IMR-90 (cell line): Measurements from ENCODE around the gene CHST10. TPM values are rescaled to one million over a fixed set of nuclear protein-coding genes. Genes with fewer than 3 reads are reported as not detected.

Experiments used
- ATAC-seq: fragments of 200-7000 bp; cut with Tn5 transposase; 2 replicates; pipeline ENCODE4 v1.9.1; 2020; ENCODE audit warnings: low read depth, mild to moderate bottlenecking, moderate library complexity
- BruUV-seq: library from RNA; stranded (reverse); fragments of 400-500 nt; replicated peaks from 2 replicates; lab custom pipeline; 2021; lab: Mats Ljungman, UMichigan
- CTCF ChIA-PET: fragments of 300-600 bp; formaldehyde crosslinking; extraction: SDS; loops from one replicate; lab custom pipeline; 2021; ENCODE audit warnings: antibody characterized with exemption; lab: Yijun Ruan, JAX
- POLR2A ChIA-PET: fragments of 300-600 bp; sonication (Branson Sonifier 250); formaldehyde crosslinking; loops from one replicate; lab custom pipeline; 2022; ENCODE audit warnings: antibody characterized with exemption; ENCODE audit not compliant: unreplicated experiment; lab: Charles Lee
- DNase-seq: peaks from one replicate; pipeline ENCODE4 v3.0.0; 2013
- H2AFZ ChIP-seq: replicated peaks from 2 replicates; pipeline ENCODE3; 2013; ENCODE audit warnings: low read length, mild to moderate bottlenecking; ENCODE audit not compliant: poor library complexity
- H2AK5ac ChIP-seq: 2 replicates; pipeline ENCODE4 v1.6.1; 2013; ENCODE audit warnings: low read depth, low read length, inconsistent platforms
- H2AK9ac ChIP-seq: replicated peaks from 2 replicates; pipeline ENCODE3; 2013; ENCODE audit warnings: mild to moderate bottlenecking, low read depth, low read length, moderate library complexity; ENCODE audit not compliant: poor library complexity
- H2BK120ac ChIP-seq: 2 replicates; pipeline ENCODE4 v1.6.1; 2013; ENCODE audit warnings: low read depth, low read length, inconsistent platforms
- H2BK15ac ChIP-seq: 3 replicates; pipeline ENCODE4 v1.6.1; 2013; ENCODE audit warnings: low read depth, low read length, inconsistent platforms
- H2BK20ac ChIP-seq: 2 replicates; pipeline ENCODE4 v1.6.1; 2013; ENCODE audit warnings: low read depth, mild to moderate bottlenecking, inconsistent platforms, low read length, moderate library complexity
- H2BK5ac ChIP-seq: 2 replicates; pipeline ENCODE4 v1.6.1; 2013; ENCODE audit warnings: mild to moderate bottlenecking, low read depth, low read length, inconsistent platforms; ENCODE audit not compliant: poor library complexity, severe bottlenecking
- H3K14ac ChIP-seq: replicated peaks from 2 replicates; pipeline ENCODE4 v1.6.1; 2013; ENCODE audit warnings: low read depth, low read length, inconsistent platforms
- H3K18ac ChIP-seq: 2 replicates; pipeline ENCODE4 v1.6.1; 2013; ENCODE audit warnings: low read depth, low read length, control low read depth
- H3K23ac ChIP-seq: 2 replicates; pipeline ENCODE4 v1.6.1; 2013; ENCODE audit warnings: low read depth, low read length, inconsistent platforms
- H3K27ac ChIP-seq: 2 replicates; pipeline ENCODE4 v1.5.1; 2013; ENCODE audit warnings: mild to moderate bottlenecking, control low read depth, low read length; ENCODE audit not compliant: insufficient read depth
- H3K27me3 ChIP-seq: 2 replicates; pipeline ENCODE4 v1.6.1; 2013; ENCODE audit warnings: low read length; ENCODE audit not compliant: control insufficient read depth, insufficient read depth
- H3K36me3 ChIP-seq: 2 replicates; pipeline ENCODE4 v1.6.1; 2013; ENCODE audit warnings: low read length, mixed read lengths; ENCODE audit not compliant: control insufficient read depth, insufficient read depth
- H3K4ac ChIP-seq: 2 replicates; pipeline ENCODE4 v1.6.1; 2013; ENCODE audit warnings: low read depth, low read length, inconsistent platforms
- H3K4me1 ChIP-seq: 2 replicates; pipeline ENCODE4 v1.6.1; 2013; ENCODE audit warnings: low read length, mixed read lengths; ENCODE audit not compliant: control insufficient read depth, insufficient read depth
- H3K4me2 ChIP-seq: 2 replicates; pipeline ENCODE4 v1.6.1; 2013; ENCODE audit warnings: low read depth, mild to moderate bottlenecking, control low read depth, low read length, moderate library complexity
- H3K4me3 ChIP-seq: 2 replicates; pipeline ENCODE4 v1.5.1; 2013; ENCODE audit warnings: low read depth, mild to moderate bottlenecking, control low read depth, low read length, moderate library complexity; ENCODE audit not compliant: insufficient read depth
- H3K56ac ChIP-seq: 2 replicates; pipeline ENCODE4 v1.6.1; 2013; ENCODE audit warnings: low read length, inconsistent platforms; ENCODE audit not compliant: insufficient read depth; ENCODE audit errors: extremely low read depth
- H3K79me1 ChIP-seq, 2 experiments: 2 replicates each; pipeline ENCODE4 v1.6.1; 2013; ENCODE audit warnings: low read length in 2 of 2, inconsistent platforms in 1 of 2, low read depth in 1 of 2
- H3K9ac ChIP-seq: 2 replicates; pipeline ENCODE4 v1.6.1; 2013; ENCODE audit warnings: low read depth, low read length, control low read depth
- H3K9me1 ChIP-seq: 2 replicates; pipeline ENCODE4 v1.6.1; 2013; ENCODE audit warnings: low read length, inconsistent platforms; ENCODE audit not compliant: insufficient read depth
- H3K9me3 ChIP-seq: 2 replicates; pipeline ENCODE4 v1.6.1; 2013; ENCODE audit warnings: low read length; ENCODE audit not compliant: control insufficient read depth, insufficient read depth
- H4K20me1 ChIP-seq: 2 replicates; pipeline ENCODE4 v1.6.1; 2013; ENCODE audit warnings: low read length, inconsistent platforms; ENCODE audit not compliant: insufficient read depth
- H4K5ac ChIP-seq: 2 replicates; pipeline ENCODE4 v1.6.1; 2013; ENCODE audit warnings: mild to moderate bottlenecking, low read depth, low read length, control low read depth
- H4K8ac ChIP-seq, 2 experiments: 2 replicates each; pipeline ENCODE4 v1.6.1; 2013; ENCODE audit warnings: low read depth in 2 of 2, low read length in 2 of 2, control low read depth in 1 of 2, inconsistent platforms in 1 of 2
- H4K91ac ChIP-seq: 2 replicates; pipeline ENCODE4 v1.6.1; 2013; ENCODE audit warnings: low read depth, low read length, inconsistent platforms; ENCODE audit not compliant: insufficient read depth
- CTCF ChIP-seq: conservative IDR thresholded peaks from 2 replicates; pipeline ENCODE4 v1.5.1; 2012; ENCODE audit warnings: mild to moderate bottlenecking, low read depth, low read length, improper control_type of control experiment
- ELK1 ChIP-seq: fragments of 150-350 bp; IDR thresholded peaks from 2 replicates; pipeline ENCODE4 v1.6.1; 2016; ENCODE audit warnings: low read depth, mild to moderate bottlenecking, low read length, moderate library complexity, borderline replicate concordance
- MXI1 ChIP-seq: IDR thresholded peaks from 2 replicates; pipeline ENCODE4 v1.6.1; 2012; ENCODE audit warnings: low read depth, mild to moderate bottlenecking, low read length, moderate library complexity, borderline replicate concordance
- NFE2L2 ChIP-seq: fragments of 150-350 bp; IDR thresholded peaks from 2 replicates; pipeline ENCODE4 v1.6.1; 2016; ENCODE audit warnings: low read depth, mild to moderate bottlenecking, low read length
- RAD21 ChIP-seq: IDR thresholded peaks from 2 replicates; pipeline ENCODE4 v1.6.1; 2012; ENCODE audit warnings: low read length, improper control_type of control experiment
- RCOR1 ChIP-seq: IDR thresholded peaks from 2 replicates; pipeline ENCODE4 v1.6.1; 2012; ENCODE audit warnings: mild to moderate bottlenecking, low read length, improper control_type of control experiment; ENCODE audit not compliant: insufficient replicate concordance
- SMC3 ChIP-seq: fragments of 150-350 bp; IDR thresholded peaks from 2 replicates; pipeline ENCODE4 v1.6.1; 2016; ENCODE audit warnings: low read depth, mild to moderate bottlenecking, antibody characterized with exemption, low read length, moderate library complexity
- USF2 ChIP-seq: fragments of 150-350 bp; IDR thresholded peaks from 2 replicates; pipeline ENCODE4 v1.6.1; 2017; ENCODE audit warnings: mild to moderate bottlenecking, antibody characterized with exemption, low read length, low read depth
- WGBS, 2 experiments: methylation state at CpG; one replicate each; pipeline versions ENCODE4 v1.1.5 to v1.1.7; 2013; ENCODE audit warnings: missing lambda C conversion rate in 2 of 2; ENCODE audit not compliant: insufficient read length in 1 of 2; ENCODE audit errors: extremely low coverage in 2 of 2; 5-methylcytosine and 5-hydroxymethylcytosine counted together
- dilution Hi-C: fragments of 300-500 bp; cut with HindIII; formaldehyde crosslinking; loops from one replicate; pipeline ENCODE4 v1.14.3; 2018; ENCODE audit warnings: low sequenced_read_pairs; ENCODE audit not compliant: unreplicated experiment
- in situ Hi-C: fragments of 300-500 bp; cut with MboI; formaldehyde crosslinking; loops from 3 replicates; pipeline ENCODE4 v1.14.3; 2019; ENCODE audit warnings: low sequenced_read_pairs, inconsistent platforms, mixed read lengths
- intact Hi-C: fragments of 100-400 bp; cut with micrococcal nuclease; formaldehyde crosslinking; loops from 2 replicates; pipeline ENCODE4 v1.10.0; 2022
- polyA plus RNA-seq, 3 experiments: library from polyadenylated mRNA; depleted of rRNA; stranded (reverse); fragments of >200 nt; gene quantifications; 2 replicates each; pipeline ENCODE4 v1.2.3, GENCODE V29; 2012; ENCODE audit warnings: low replicate concordance in 1 of 3
- total RNA-seq: library from RNA; depleted of rRNA; stranded (reverse); fragments of >200 nt; gene quantifications from 2 replicates; pipeline ENCODE4 v1.2.3, GENCODE V29; 2012

Gene CHST10
- total and polyA plus RNA-seq, 2 of the 4 experiments (the other 2 are of a cell fraction): 6.9 to 8.6 TPM

GRCh38 chr2:100383306-100383705 lies 34.2 kb downstream of the CHST10 start (continued):
- no peak for TF ChIP-seq ELK1

GRCh38 chr2:100381240-100381639 lies 36.2 kb downstream of the CHST10 start:
- no peaks in the 10 kb centered on the region for H3K36me3 ChIP-seq
- no TSS peak for BruUV-seq
- dilution Hi-C loops (no loop called here), in situ Hi-C loops (loop anchor here (5.0 to 25.0 kb wide), 3 partner anchors 119 to 844 kb away; no protein-coding TSS in a partner anchor), intact Hi-C loops (loop anchor here (1.0 to 10.0 kb wide), 2 partner anchors 118 to 806 kb away; no protein-coding TSS in a partner anchor)
- H3K4ac ChIP-seq: no peak overlapping the region
- no peak overlapping the region for H2BK20ac ChIP-seq
- H2BK5ac ChIP-seq: no peak overlapping the region
- no peak overlapping the region for H4K8ac ChIP-seq
- H3K18ac ChIP-seq: no peak overlapping the region
- no peak overlapping the region for H2AK9ac ChIP-seq
- peaks cover 38% of the 10 kb centered on the region for H3K27me3 ChIP-seq
- H2AFZ ChIP-seq: no peak overlapping the region
- H4K5ac ChIP-seq: no peak overlapping the region
- H3K9me1 ChIP-seq: no peaks in the 10 kb centered on the region
- H2AK5ac ChIP-seq: no peak overlapping the region
- H3K14ac ChIP-seq: no peak overlapping the region
- H2BK120ac ChIP-seq: no peak overlapping the region
- peak; percentile 76 for DNase-seq
- no peak overlapping the region for H3K56ac ChIP-seq
- 0% methylated on average over 1 of the region's 4 CpGs; no CpG with 5 or more reads in 1 of the 2 experiments for WGBS, 2 experiments
- no peak overlapping the region for H3K4me3 ChIP-seq
- no peaks in the 10 kb centered on the region for H3K79me1 ChIP-seq
- peak; percentile 89 for ATAC-seq
- ChIA-PET POLR2A (no interaction called here), CTCF (interaction anchor here (0.6 to 2.9 kb wide), 20 partner anchors 9 to 881 kb away, joined by 3 to 70 read pairs (median 4); no protein-coding TSS in a partner anchor)
- H3K9me3 ChIP-seq: no peaks in the 10 kb centered on the region
- no peaks in the 10 kb centered on the region for H3K4me1 ChIP-seq
- H3K9ac ChIP-seq: no peak overlapping the region
- no peak overlapping the region for H2BK15ac ChIP-seq
- no peak overlapping the region for H3K23ac ChIP-seq
- no peak overlapping the region for H4K91ac ChIP-seq
- no peaks in the 10 kb centered on the region for H4K20me1 ChIP-seq
- TF ChIP-seq USF2 (no peak), MXI1 (no peak), RAD21 (peak; percentile 87), NFE2L2 (no peak), CTCF (peak; percentile 93), RCOR1 (no peak), SMC3 (peak; percentile 89)
- no peak overlapping the region for H3K4me2 ChIP-seq
- no peak overlapping the region for H3K27ac ChIP-seq
